ENCODE results near the gene C9orf153. TPM values are rescaled to one million over a fixed set of nuclear protein-coding genes. Genes with fewer than 3 reads are reported as not detected.
"Not testable (repeated sequence)": the region's sequence is repeated elsewhere in the genome, so short reads cannot be mapped to it uniquely, and the experiment has no call there.

The C9orf153 gene
- total RNA-seq, 2 donors from 2014 or later, result 0.31 to 0.41 TPM

DNA sequence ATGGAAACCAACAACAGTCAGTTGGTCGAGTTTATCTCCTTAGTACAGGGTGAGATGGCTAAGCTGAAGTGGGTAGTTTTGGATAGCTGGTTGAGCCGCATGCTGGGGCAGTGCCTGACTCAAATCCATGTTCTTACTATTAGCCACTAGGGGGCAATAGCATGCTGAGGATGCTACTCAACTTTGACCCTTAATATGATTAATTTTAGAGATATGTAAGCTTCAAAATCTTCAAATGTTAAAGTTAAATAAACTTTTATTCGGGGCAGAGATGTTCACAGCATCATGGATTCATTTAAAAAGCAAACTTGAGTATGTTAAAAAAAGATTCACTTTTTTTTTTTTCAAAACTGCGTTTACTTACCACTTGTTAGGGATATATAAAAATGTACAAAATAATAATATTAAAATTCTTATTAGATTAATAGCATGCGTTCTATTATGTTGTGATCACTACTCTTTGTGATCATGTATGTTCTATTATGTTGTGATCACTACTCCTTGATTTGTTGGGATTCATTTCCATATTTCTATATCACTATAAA lies 57.0 kb downstream of the C9orf153 start:
- DNase-seq, result no peak
- peak in 1 of 2 donors; percentile 61 for ATAC-seq
- intact Hi-C loops (cut with DNase I), result no loop called here

DNA sequence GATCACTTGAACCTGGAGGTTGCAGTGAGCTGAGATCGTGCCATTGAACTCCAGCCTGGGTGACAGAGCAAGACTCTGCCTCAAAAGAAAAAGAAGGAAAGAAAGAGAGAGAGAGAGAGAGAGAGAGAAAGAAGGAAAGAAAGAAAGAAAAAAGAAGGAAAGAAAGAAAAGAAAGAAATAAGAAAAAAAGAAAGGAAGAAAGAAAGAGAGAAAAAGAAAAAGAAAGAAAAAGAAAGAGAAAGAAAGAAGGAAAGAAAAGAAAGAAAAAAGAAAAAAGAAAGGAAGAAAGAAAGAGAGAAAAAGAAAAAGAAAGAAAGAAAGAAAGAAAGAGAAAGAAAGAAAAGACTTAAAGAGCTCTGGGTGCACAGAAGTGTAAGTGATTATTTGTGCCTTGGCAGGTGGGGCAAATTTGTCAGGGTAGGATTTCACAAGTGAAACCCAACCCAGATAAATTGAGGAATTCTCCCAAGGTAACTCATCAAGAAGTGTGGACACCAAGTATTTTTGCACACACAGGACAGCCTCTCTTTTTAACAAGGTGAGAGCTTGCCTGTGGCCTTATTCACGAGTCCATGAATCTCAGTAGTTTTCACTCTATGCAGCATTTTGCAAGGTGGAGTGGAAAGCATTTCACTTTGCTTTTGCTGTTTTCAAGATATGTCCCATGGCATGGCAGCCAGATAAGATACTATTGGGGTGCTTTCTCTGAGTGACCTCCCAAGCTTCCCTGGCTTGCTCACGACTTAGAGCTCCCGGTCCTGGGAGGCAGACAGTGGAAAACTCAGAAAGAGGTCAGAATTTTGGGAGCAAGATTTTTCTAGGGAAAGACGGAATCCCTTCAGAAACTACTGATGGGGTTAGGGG lies 57.8 kb downstream of the C9orf153 start:
- DNase-seq, result no peak
- intact Hi-C loops (cut with DNase I), result no loop called here
- ATAC-seq, result no peak

DNA sequence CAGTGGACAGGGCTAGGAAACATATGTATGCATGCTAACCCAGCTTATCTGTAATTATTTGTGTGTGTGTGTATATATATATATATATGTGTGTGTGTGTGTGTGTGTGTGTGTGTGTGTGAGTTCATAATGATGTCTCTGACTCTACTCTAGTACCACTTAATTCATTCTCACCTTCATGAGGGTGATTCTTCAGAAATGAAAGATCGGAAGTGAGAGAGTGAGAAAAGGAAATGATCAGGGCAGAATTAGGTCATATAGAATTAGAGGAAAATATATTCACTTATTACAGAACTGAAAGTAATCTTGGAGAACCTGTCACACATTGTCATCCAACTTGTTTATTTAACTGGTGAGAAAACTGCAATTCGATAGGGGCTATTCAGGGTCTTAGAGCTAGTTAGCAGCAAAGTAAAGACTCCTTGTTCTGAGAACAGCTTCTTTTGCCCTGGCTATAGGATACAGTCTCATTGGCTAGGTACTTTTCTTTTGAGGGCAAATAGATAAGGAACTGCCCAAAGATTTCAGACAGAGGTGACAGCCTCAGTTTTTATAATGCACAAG lies 58.8 kb downstream of the C9orf153 start:
- ATAC-seq (no peak), DNase-seq (no peak)
- intact Hi-C loops (cut with DNase I), result no loop called here

GRCh38 chr9:86193088-86193487 lies 66.4 kb downstream of the C9orf153 start:
- intact Hi-C loops (cut with DNase I), result no loop called here
- DNase-seq (no peak), ATAC-seq (no peak)

GRCh38 chr9:86190700-86191099 lies 68.8 kb downstream of the C9orf153 start:
- intact Hi-C loops (cut with DNase I); ATAC-seq; DNase-seq: not testable (repeated sequence)

GRCh38 chr9:86187121-86187520 lies 72.3 kb downstream of the C9orf153 start:
- ATAC-seq (no peak), DNase-seq (no peak)
- intact Hi-C loops (cut with DNase I), result no loop called here

- intact Hi-C loops (cut with DNase I), result no loop called here
- ATAC-seq (no peak), DNase-seq (no peak)
These were observed 72.8 kb downstream of the C9orf153 start for GRCh38 chr9:86186696-86187095.

DNA sequence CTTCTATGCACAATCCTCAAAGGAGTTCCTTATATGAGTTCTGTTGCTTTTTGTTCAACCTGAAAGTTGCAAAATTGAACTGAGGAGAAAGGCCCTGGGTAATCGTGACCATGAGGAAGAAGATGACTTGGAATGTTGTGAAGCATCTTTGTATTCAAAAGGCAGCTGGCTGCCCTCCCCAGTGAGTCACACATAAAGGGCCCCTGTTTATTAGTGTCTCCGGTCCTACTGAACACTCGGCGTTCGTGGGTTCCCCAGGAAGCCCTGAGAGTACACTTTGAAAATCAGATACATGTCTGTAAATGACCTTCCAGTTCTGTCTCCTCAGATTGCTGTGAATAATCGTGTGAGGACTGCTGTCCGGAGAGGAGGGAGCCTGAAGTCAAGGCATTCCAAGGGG lies 73.6 kb downstream of the C9orf153 start:
- no peak for DNase-seq
- intact Hi-C loops (cut with DNase I), result no loop called here
- ATAC-seq, result no peak

DNA sequence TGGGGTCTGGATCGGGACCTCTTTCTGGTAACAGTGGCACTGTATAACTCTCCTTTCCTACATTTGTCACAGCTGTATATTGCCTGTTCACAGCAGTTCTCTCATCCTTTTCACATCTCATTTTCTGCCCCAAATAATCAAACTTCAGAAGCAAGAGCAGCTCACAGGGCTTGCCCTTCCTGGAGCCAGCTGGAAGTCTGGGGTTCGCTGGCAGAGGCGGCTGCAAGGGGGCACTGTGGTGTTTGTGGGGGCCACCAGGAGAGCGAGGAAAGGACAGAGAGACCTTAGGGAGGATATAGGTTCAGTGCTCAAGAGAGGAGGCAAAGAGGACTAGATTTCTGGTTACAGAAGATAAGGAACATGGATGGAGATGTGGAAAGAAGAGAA lies 75.3 kb downstream of the C9orf153 start:
- DNase-seq (no peak), ATAC-seq (no peak)
- intact Hi-C loops (cut with DNase I), result no loop called here

GRCh38 chr9:86183229-86184137 lies 76.0 kb downstream of the C9orf153 start:
- no peak for ATAC-seq
- DNase-seq, result no peak
- intact Hi-C loops (cut with DNase I), result no loop called here

DNA sequence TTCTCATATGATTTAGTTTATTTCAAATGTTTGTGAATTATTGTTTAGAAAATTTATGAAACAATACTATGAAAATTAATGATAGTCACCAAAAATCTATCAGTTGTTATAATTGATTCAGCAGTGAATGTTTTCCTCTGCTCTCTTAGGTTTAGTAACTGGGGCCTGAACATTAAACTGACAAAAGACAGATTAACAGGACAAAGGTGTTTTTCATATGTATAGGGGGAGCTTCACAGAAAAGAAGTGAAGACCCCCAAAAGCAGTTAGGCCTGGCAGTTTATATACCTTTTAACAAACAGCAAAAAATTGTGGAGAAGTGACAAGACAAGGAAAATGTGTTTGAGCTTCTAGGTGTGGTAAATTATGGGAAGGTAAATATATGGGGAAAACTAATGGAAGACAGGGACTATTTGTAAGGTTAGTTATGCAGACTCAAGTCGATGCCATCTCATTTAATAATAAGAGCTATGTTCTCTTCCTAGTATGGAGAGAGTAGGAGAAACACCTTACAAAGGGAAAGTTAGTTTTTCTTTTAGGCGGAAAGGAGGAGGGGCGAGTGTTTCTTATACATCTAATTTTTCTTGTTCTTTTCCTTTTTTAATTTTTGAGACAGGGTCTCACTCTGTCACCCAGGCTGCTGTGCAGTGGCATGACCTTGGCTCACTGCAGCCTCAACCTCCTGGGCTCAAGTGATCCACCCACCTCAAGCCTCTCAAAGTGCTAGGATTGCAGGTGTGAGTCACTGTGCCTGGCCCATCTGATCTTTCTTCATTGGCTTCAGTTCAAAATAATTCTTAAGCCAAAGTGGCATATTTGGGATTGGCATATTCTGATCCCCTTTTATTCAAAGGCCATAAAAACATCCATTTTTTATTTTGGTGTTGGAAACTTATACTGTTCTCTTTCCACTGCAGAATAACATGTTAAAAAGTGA lies 77.8 kb downstream of the C9orf153 start:
- intact Hi-C loops (cut with DNase I), result no loop called here
- no peak for DNase-seq
- ATAC-seq, result no peak

DNA sequence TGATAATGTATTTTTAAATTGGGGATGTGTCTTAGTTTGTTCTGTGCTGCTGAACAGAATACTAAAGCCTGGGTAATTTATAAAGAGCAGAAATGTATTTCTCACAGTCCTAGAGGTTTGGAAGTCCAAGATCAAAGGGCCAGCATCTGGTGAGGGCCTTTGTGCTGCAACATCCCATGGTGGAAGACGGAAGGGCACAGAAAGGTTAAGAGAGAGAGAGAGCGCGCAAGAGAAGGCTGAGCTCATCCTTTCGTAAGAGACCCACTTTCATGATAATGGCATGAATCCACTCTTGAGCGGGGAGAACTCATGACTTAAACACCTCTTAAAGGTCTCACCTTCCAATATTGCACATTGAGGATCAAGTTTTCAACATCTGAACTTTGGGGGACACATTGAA lies 81.0 kb downstream of the C9orf153 start:
- intact Hi-C loops (cut with DNase I), result no loop called here
- DNase-seq (no peak), ATAC-seq (no peak)

DNA sequence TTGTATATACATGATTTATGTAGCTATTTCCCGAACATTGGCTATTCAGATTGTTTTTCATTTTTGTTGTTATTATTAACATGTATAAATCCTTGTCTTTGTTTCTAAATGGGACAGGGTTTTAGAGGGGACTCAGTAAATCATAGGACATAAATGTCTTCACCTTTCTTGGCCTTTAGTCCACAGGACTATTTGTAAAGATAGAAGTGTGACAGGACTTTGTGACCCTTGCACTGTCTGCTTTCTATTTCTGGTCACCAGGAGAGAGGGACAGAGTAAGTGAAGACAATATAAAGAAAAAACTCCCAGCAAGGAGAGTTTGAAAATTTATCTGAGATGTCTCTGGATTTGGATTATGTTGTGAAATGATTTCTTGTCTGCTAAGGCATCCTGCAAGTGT lies 81.5 kb downstream of the C9orf153 start:
- no peak for DNase-seq
- no peak for ATAC-seq
- intact Hi-C loops (cut with DNase I), result no loop called here

GRCh38 chr9:86176468-86176867 lies 83.0 kb downstream of the C9orf153 start:
- no peak for ATAC-seq
- no peak for DNase-seq
- intact Hi-C loops (cut with DNase I), result no loop called here

DNA sequence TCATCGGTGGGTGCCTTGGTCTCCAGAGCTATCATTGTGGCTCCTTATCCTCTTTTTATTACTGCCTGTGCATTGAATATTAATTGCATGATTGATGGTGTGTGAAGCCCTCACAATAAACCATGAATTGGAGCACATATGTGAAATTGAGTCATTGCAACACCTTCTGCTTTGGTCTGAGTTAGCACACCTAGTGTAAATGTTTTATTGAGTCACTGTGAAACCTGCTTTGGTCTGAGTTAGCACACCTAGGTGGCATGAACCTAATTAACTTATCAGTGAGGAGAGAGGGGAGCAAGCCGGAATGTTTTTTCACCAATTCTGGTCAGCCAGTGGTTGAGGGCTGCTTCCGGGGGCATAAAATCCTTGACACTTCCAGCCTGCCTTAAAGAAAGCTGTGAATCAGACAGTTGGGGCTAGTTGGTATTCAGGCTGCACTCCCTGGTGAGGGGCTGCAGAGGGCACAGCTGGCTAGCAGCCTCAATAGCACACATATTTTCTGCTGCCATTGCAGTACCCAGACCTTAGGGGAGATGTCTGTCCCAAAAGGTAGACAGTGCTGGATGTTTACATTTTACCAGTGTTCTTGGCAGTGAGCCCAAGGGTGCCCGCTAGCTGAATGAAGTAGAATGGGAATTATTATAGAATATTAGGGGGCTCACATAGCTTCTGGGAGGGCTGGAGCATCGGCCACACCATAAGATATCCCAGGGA lies 83.6 kb downstream of the C9orf153 start:
- DNase-seq (no peak), ATAC-seq (no peak)
- intact Hi-C loops (cut with DNase I), result no loop called here

GRCh38 chr9:86175223-86175622 lies 84.2 kb downstream of the C9orf153 start:
- ATAC-seq, result no peak
- no peak for DNase-seq
- intact Hi-C loops (cut with DNase I), result no loop called here

Measured in left cardiac atrium (tissue), 4 donors.